Measurements from ENCODE around the gene DST.
A peak's percentile ranks its signal among the peaks of the same experiment; 100 is the strongest.

DST gene

DNA sequence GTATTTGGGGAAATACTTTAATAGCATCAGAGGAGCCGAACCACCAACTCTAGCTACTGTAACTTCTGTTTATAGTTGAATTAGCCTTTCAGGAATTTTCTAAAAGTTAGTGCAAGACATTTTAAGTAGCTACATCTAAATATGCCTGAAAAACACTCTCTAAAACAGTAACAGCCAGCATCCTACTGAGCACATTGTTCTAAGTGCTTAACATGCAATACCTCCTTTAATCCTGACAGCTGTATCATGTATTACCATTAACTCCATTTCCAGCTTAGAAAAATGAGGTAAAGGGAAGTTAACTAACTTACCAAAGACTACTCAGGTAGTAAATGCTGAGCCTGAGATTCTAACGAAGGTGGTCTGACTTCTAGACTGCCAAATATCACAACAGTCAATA is 120.7 kb downstream of the DST start:
- no peak for DNase-seq
- TF ChIP-seq, protein P1, sequence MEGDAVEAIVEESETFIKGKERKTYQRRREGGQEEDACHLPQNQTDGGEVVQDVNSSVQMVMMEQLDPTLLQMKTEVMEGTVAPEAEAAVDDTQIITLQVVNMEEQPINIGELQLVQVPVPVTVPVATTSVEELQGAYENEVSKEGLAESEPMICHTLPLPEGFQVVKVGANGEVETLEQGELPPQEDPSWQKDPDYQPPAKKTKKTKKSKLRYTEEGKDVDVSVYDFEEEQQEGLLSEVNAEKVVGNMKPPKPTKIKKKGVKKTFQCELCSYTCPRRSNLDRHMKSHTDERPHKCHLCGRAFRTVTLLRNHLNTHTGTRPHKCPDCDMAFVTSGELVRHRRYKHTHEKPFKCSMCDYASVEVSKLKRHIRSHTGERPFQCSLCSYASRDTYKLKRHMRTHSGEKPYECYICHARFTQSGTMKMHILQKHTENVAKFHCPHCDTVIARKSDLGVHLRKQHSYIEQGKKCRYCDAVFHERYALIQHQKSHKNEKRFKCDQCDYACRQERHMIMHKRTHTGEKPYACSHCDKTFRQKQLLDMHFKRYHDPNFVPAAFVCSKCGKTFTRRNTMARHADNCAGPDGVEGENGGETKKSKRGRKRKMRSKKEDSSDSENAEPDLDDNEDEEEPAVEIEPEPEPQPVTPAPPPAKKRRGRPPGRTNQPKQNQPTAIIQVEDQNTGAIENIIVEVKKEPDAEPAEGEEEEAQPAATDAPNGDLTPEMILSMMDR (IDR thresholded peaks at IDR 0.05; ENCODE audit: low read depth, low read length, missing control alignments): no peak
- H3K27me3 ChIP-seq (replicated peaks): no peaks in the 10 kb centered on the region
- in situ Hi-C loops (cut with HindIII; ENCODE audit: low pct_ligation_motif_present, low sequenced_read_pairs): no loop called here
- no peak overlapping the region for H3K27ac ChIP-seq
- no peak overlapping the region for H3K4me3 ChIP-seq (ENCODE audit: low read depth, low read length)
- peaks cover 15% of the 10 kb centered on the region for H3K36me3 ChIP-seq (replicated peaks)

GRCh38 chr6:56521454-56521853 is 121.2 kb downstream of the DST start:
- TF ChIP-seq, protein P1 (IDR thresholded peaks at IDR 0.05; ENCODE audit: low read depth, low read length, missing control alignments): no peak
- peaks cover 19% of the 10 kb centered on the region for H3K36me3 ChIP-seq (replicated peaks)
- in situ Hi-C loops (cut with HindIII; ENCODE audit: low pct_ligation_motif_present, low sequenced_read_pairs): no loop called here
- DNase-seq: no peak
- H3K27me3 ChIP-seq (replicated peaks): no peaks in the 10 kb centered on the region
- H3K27ac ChIP-seq: no peak overlapping the region
- no peak overlapping the region for H3K4me3 ChIP-seq (ENCODE audit: low read depth, low read length)

DNA sequence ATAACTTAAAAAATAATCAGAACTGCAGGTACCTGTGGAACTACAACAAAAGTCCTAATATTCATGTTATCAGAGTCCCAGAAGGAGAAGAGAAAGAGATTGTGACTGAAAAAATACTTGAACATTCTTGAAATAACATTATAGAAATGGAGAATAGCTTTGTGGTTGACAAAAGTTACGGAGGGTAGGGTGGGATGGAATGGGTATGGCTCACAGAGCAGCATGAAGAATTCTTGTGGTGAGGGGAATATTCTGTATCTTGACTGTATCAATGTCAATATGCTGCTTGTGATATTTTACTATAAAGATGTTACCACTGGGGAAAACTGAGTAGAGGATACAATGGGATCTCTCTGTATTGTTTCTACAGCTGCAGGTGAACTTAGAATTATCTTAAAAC is 122.5 kb downstream of the DST start:
- Histone ChIP-seq H3K27me3 (replicated peaks) (no peaks in the 10 kb centered on the region), H3K27ac (no peak overlapping the region), H3K36me3 (replicated peaks) (peaks cover 13% of the 10 kb centered on the region), H3K4me3 (ENCODE audit: low read depth, low read length) (no peak overlapping the region)
- TF ChIP-seq, protein P1 (IDR thresholded peaks at IDR 0.05; ENCODE audit: low read depth, low read length, missing control alignments): no peak
- in situ Hi-C loops (cut with HindIII; ENCODE audit: low pct_ligation_motif_present, low sequenced_read_pairs): no loop called here
- peak; percentile 47 for DNase-seq

GRCh38 chr6:56518995-56519767 is 123.5 kb downstream of the DST start:
- no peaks in the 10 kb centered on the region for H3K27me3 ChIP-seq (replicated peaks)
- H3K4me3 ChIP-seq (ENCODE audit: low read depth, low read length): no peak overlapping the region
- DNase-seq: no peak
- in situ Hi-C loops (cut with HindIII; ENCODE audit: low pct_ligation_motif_present, low sequenced_read_pairs): no loop called here
- H3K27ac ChIP-seq: no peak overlapping the region
- TF ChIP-seq, protein P1 (IDR thresholded peaks at IDR 0.05; ENCODE audit: low read depth, low read length, missing control alignments): no peak
- peaks cover 19% of the 10 kb centered on the region for H3K36me3 ChIP-seq (replicated peaks)

GRCh38 chr6:56517155-56517745 is 125.4 kb downstream of the DST start:
- Histone ChIP-seq H3K27me3 (replicated peaks) (no peaks in the 10 kb centered on the region), H3K4me3 (ENCODE audit: low read depth, low read length) (no peak overlapping the region), H3K27ac (no peak overlapping the region), H3K36me3 (replicated peaks) (peaks cover 23% of the 10 kb centered on the region)
- TF ChIP-seq, protein P1 (IDR thresholded peaks at IDR 0.05; ENCODE audit: low read depth, low read length, missing control alignments): no peak
- no peak for DNase-seq
- in situ Hi-C loops (cut with HindIII; ENCODE audit: low pct_ligation_motif_present, low sequenced_read_pairs): no loop called here
